IPS-NIHi11 (cell line): ENCODE measurements around the gene ANKRD39.

Experiments
- DNase-seq: peaks from one replicate; pipeline ENCODE4 v3.0.0; 2012; ENCODE audit warnings: mixed read lengths, low spot score

The ANKRD39 gene

GRCh38 chr2:96887493-96888012 is 29.7 kb upstream of the ANKRD39 start:
- DNase-seq = no peak

- DNase-seq = no peak
These were observed 27.9 kb upstream of the ANKRD39 start for GRCh38 chr2:96885432-96886347.

- DNase-seq = no peak
These were observed 26.7 kb upstream of the ANKRD39 start for GRCh38 chr2:96884299-96885094.

- no peak for DNase-seq
These were observed 25.5 kb upstream of the ANKRD39 start for GRCh38 chr2:96883306-96883705.

GRCh38 chr2:96882906-96883305 is 25.1 kb upstream of the ANKRD39 start:
- no peak for DNase-seq

DNA sequence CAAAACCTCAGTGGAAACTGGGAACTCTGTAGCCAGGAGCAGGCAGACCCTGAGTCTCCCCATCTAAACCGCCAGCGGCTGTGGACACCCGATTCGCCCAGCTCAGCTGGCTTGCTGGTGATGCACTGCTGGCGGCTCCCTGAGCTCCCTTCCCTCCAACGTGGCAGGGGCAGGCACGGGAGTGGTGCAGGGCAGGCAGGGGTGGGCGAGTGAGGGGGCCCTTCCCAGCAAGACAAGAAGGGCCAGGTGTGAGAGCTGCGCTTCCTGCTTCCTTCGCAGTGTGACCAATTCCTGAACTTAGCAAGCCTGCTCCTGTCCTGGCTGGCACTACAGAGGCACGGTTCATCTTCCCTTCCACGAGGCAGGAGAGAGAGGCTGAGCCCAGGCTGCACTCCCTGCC is 24.4 kb upstream of the ANKRD39 start:
- DNase-seq = no peak

- no peak for DNase-seq
These were observed 23.8 kb upstream of the ANKRD39 start for GRCh38 chr2:96881349-96882195.

DNA sequence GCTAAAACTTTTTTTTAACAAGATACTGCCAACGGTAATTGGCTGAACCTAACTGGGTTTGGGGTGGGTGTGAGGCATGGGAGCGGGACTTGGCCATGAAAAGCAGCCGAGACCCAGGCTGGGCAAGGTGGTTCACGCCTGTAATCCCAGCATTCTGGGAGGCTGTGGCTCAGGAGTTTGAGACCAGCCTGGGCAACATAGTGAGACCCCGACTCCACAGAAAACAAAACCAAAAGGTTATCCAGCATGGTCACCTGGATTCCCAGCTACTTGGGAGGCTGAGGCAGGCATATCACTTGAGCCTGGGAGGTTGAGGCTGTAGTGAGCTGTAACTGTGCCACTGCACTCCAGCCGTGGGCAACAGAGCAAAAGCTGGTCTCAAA is 23.1 kb upstream of the ANKRD39 start:
- DNase-seq = no peak

DNA sequence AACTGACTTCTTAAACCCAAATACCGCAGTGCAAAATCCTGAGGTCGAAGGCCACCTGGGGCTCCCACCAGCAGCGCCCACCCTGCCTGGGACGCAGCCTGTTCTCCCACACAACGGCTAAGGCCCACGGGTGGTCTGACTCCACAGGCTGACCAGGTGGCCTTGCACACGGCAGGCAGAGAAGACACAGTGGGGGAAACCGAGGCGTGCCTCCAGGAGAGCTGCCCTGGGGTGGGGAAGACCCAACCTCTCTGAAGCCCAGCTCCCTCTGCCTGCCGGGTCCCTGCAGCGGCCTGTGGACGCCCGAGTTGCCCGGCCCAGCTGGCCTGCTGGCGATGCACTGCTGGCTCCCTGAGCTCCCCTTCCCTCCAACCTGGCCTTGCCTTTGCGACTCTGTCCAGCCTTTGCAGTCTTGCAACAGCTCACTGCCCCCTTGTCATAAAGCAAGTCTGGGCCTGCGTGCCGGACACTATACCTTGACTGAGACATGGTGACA is 21.8 kb upstream of the ANKRD39 start:
- no peak for DNase-seq

- no peak for DNase-seq
These were observed 21.2 kb upstream of the ANKRD39 start for GRCh38 chr2:96878796-96879544.

DNA sequence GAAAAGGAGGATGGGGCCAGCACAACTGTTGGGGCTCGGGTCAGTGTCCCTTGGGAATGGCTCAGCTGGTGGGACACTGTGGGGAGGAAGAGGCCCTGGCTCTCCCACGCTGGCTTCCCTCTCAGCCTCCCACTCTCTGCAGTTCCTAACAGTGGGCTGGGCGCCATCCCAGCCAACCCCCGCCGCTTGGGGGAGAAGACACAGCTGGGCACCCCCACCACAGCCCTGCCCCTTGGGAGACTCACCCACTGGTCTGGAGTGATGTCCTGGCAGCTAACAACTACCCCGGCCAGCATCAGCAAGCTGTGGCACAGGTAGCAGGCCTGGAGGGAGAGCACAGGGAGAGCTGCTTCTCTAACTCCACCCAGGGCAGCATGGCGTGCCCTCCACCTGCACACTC is 20.4 kb upstream of the ANKRD39 start:
- DNase-seq = no peak

DNA sequence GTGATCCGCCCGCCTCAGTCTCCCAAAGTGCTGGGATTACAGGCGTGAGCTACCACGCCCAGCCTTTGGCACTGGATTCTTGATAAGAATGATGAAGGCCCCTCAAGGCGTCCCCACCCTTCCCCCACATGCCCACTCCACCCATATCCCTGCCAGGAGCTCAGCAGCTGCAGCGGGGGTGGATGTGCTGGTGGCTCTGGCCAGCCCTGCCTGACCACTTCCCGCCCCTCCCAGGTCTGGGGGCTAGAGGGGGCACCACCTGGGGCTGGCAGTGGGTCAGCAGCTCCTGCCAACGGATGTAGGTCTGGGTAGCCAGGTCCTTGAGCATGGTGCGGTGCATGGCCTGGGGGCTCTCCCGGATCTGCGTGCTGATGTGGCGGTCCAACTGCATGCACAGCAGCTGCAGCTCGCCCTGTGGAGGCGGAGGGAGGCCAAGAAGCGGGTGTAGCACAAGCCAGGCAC is 19.8 kb upstream of the ANKRD39 start:
- DNase-seq = no peak

- no peak for DNase-seq
These were observed 19.2 kb upstream of the ANKRD39 start for GRCh38 chr2:96877042-96877451.

GRCh38 chr2:96876269-96877041 is 18.6 kb upstream of the ANKRD39 start:
- DNase-seq = no peak

- DNase-seq = no peak
These were observed 17.9 kb upstream of the ANKRD39 start for GRCh38 chr2:96875498-96876268.

DNA sequence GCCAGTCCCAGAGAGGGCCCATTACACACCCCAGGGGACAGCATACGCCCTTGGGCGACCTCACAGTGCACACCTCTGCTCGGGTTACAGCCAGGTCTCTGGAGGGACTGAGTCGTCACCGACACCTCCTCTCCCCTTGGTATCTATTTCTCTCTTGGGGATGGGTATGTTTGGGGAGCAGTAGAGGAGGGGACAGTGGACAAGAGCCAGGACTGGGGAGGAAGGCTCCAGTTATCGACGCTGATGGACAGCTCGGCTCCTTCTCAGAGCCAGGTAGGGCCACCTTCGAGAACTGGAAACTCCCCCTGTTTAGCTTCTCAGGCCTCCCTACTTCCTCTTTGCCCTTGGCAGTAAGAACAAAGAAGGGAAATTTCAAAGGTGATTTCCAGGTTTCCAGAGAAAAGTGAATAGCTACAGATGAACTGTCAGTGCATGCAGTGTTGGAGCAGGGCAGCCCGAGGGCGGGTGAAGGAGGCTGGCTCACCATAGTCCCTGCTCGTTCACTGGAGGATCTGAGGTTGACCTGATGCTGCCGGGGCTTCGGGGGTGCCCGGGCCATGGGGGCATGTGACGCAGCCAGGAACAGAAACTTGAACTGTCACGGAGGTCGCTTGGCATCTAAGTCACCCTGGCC is 16.5 kb upstream of the ANKRD39 start:
- no peak for DNase-seq

DNA sequence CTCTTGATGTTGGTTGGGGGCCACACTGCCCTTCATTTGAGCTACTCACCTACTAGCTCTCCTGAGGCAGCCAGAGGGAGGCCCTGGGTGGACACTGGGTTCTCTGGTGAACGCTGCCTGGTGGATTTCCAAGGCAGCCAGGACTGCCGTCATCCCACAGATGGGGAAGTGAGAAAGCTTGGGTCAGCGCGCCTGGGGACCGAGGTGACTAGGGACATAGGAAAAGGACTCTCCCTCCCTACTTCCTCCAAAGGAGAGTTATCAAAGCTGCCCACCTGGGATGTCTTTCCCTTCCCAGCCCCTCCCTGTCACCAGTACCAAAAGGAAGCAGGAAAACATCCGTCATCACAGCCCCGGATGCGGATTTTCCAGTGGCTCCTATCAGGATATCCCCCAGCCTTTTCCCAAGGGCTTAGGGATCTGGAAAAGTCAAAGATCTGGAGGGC is 15.9 kb upstream of the ANKRD39 start:
- DNase-seq = no peak

DNA sequence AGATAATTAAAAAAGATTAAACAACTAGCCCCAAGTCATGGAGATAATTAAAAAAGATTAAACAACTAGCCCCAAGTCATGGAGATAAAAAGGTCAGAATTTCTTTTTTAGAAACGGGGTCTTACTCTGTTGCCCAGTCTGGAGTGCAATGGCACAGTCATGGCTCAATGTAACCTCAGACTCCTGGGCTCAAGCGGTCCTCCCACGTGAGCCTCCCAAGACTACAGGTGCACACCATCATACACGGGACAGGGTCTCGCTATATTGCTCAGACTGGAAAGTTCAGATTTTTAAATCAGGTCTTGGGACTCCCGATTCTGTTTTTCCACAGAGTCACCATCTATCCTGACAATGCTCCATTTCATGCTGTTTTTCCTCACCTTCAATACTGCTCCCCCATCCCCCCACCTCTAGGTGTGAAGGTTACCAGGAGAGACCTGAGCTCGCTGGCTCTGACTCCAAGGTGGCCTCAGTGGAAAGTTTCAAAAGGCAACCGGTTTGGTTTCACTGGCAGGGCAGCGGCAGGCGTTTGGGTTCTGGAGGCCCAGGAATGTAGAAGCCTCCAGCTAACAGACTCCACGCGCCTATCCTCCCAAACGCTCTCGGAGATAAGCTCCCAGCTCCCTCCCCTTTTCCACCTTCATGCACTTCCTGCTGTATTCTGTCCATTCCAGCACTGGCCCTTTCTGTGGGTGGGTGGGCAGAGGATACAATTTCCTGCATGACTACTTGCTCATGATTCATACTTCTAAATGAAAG is 15.0 kb upstream of the ANKRD39 start:
- DNase-seq = no peak
